K562 (cell line): ENCODE data around the gene DLK2. TPM values are rescaled to one million over a fixed set of nuclear protein-coding genes. Genes with fewer than 3 reads are reported as not detected.

Experiments
- CBFA2T3 ChIP-seq: fragments of 450-650 bp; IDR thresholded peaks from 2 replicates; pipeline ENCODE4 v1.6.1; 2017
- FOS ChIP-seq: IDR thresholded peaks from 3 replicates; pipeline ENCODE4 v1.6.1; 2011; ENCODE audit not compliant: insufficient read length; ENCODE audit errors: extremely low read depth
- HNRNPK ChIP-seq: fragments of 200-400 bp; formaldehyde crosslinking; IDR thresholded peaks from one replicate; pipeline ENCODE4 v1.6.1; 2018; ENCODE audit warnings: mild to moderate bottlenecking, low read depth, low read length; ENCODE audit not compliant: poor library complexity, severe bottlenecking
- KAT2B ChIP-seq: IDR thresholded peaks from one replicate; pipeline ENCODE4 v1.6.1; 2012; ENCODE audit warnings: low read depth, mild to moderate bottlenecking, control low read depth, inconsistent platforms, low read length, moderate library complexity
- NBN ChIP-seq: fragments of 450-650 bp; IDR thresholded peaks from 2 replicates; pipeline ENCODE4 v1.6.1; 2016; ENCODE audit warnings: low read depth, mild to moderate bottlenecking
- NFYB ChIP-seq: IDR thresholded peaks from 2 replicates; pipeline ENCODE4 v1.6.1; 2011; ENCODE audit warnings: mild to moderate bottlenecking, moderate library complexity; ENCODE audit not compliant: insufficient read length; ENCODE audit errors: extremely low read depth
- RBFOX2 ChIP-seq: fragments of 200-400 bp; formaldehyde crosslinking; IDR thresholded peaks from 2 replicates; pipeline ENCODE4 v1.6.1; 2017; ENCODE audit warnings: low read depth, mild to moderate bottlenecking, low read length, moderate library complexity
- TFAP4 ChIP-seq: sonication (generic); formaldehyde crosslinking; IDR thresholded peaks from 2 replicates; pipeline ENCODE4 v1.8.0; 2022; ENCODE audit warnings: missing genetic modification reagents, mild to moderate bottlenecking, moderate library complexity, borderline replicate concordance
- TSC22D4 ChIP-seq: fragments of 450-650 bp; IDR thresholded peaks from 2 replicates; pipeline ENCODE4 v1.6.1; 2016; ENCODE audit warnings: missing genetic modification characterization, missing biosample characterization, control low read depth
- ZNF23 ChIP-seq: fragments of 250-450 bp; sonication (Bioruptor Pico); IDR thresholded peaks from 2 replicates; pipeline ENCODE4 v1.4.0; 2020; ENCODE audit warnings: mild to moderate bottlenecking
- ZNF274 ChIP-seq: IDR thresholded peaks from 2 replicates; pipeline ENCODE4 v1.6.1; 2011; ENCODE audit warnings: low read depth, mild to moderate bottlenecking, low read length, moderate library complexity, borderline replicate concordance
- polyA plus RNA-seq, 8 experiments: library from polyadenylated mRNA; depleted of rRNA in 4 of 8; stranded (reverse) in 5 of 8; unstranded in 3 of 8; fragments of >200 nt; fragmentation: Nextera tagmentation in 2 of 8; fragmentation: Illumina TruSeq in 1 of 8; extraction: Ambion mirVana in 2 of 8; extraction: Trizol in 1 of 8; gene quantifications; 2 replicates each; pipeline versions ENCODE4 v1.2.1 to v1.2.3, GENCODE V29; 2011 to 2014; ENCODE audit warnings: inconsistent platforms in 1 of 8, missing spikeins in 1 of 8
- total RNA-seq, 7 experiments: library from RNA; depleted of rRNA in 6 of 7; stranded (reverse); fragments of >200 nt in 6 of 7; fragmentation: Illumina TruSeq in 2 of 7; extraction: Trizol in 2 of 7; gene quantifications; 2 replicates each; pipeline versions ENCODE4 v1.2.1 to v1.2.3, GENCODE V29; 2011 to 2021; ENCODE audit warnings: low replicate concordance in 1 of 7
- TF ChIP-seq, protein P1 (sequence below), 3 experiments: fragments of 200-800 bp in 1 of 3; fragments of 250-450 bp in 1 of 3; fragments of 450-650 bp in 1 of 3; sonication (Bioruptor Pico) in 1 of 3; sonication (Bioruptor generic) in 1 of 3; formaldehyde crosslinking in 1 of 3; IDR thresholded peaks; 2 replicates each; pipeline versions ENCODE4 v1.6.1 to v1.8.0; 2016 to 2022; ENCODE audit warnings: mild to moderate bottlenecking in 2 of 3, missing genetic modification characterization in 2 of 3, missing compliant biosample characterization in 1 of 3, moderate library complexity in 1 of 3

DLK2 gene
- total and polyA plus RNA-seq, 9 of the 15 experiments (the other 6 are each of a cell fraction or from before 2014, with no cell fraction given) = 0.11 to 0.53 (median 0.29) TPM; not detected in 3

- TF ChIP-seq, protein P1, sequence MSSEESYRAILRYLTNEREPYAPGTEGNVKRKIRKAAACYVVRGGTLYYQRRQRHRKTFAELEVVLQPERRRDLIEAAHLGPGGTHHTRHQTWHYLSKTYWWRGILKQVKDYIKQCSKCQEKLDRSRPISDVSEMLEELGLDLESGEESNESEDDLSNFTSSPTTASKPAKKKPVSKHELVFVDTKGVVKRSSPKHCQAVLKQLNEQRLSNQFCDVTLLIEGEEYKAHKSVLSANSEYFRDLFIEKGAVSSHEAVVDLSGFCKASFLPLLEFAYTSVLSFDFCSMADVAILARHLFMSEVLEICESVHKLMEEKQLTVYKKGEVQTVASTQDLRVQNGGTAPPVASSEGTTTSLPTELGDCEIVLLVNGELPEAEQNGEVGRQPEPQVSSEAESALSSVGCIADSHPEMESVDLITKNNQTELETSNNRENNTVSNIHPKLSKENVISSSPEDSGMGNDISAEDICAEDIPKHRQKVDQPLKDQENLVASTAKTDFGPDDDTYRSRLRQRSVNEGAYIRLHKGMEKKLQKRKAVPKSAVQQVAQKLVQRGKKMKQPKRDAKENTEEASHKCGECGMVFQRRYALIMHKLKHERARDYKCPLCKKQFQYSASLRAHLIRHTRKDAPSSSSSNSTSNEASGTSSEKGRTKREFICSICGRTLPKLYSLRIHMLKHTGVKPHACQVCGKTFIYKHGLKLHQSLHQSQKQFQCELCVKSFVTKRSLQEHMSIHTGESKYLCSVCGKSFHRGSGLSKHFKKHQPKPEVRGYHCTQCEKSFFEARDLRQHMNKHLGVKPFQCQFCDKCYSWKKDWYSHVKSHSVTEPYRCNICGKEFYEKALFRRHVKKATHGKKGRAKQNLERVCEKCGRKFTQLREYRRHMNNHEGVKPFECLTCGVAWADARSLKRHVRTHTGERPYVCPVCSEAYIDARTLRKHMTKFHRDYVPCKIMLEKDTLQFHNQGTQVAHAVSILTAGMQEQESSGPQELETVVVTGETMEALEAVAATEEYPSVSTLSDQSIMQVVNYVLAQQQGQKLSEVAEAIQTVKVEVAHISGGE (CRISPR knock-in tag; IDR thresholded peaks at IDR 0.05) = 0 out of 6 replicates have a peak, but pooled peaks of 1 of the 3 experiments have one; percentile 2
- TF ChIP-seq TSC22D4 (no peak), RBFOX2 (no peak), ZNF23 (CRISPR knock-in tag) (no peak), CBFA2T3 (0 out of 2 replicates have a peak, but pooled peaks have one; percentile 9), FOS (no peak), KAT2B (no peak), ZNF274 (no peak), NFYB (no peak), NBN (no peak), TFAP4 (CRISPR knock-in tag) (peak; percentile 27; the same call in 1 of the 2 replicates), HNRNPK (no peak)
These were observed at the start of gene DLK2 (continued) for GRCh38 chr6:43455531-43456428.
